AG10803 (cell line): ENCODE measurements around the gene TSPAN8.

Source experiments
- DNase-seq: peaks from one replicate; pipeline ENCODE4 v3.0.0; 2010; ENCODE audit warnings: low read depth
- H3K4me3 ChIP-seq: 2 replicates; pipeline ENCODE4 v1.5.1; 2011; ENCODE audit warnings: mild to moderate bottlenecking, low read length, control low read depth
- TF ChIP-seq, protein P1 (sequence below): conservative IDR thresholded peaks from 2 replicates; pipeline ENCODE4 v1.5.1; 2011; ENCODE audit warnings: mild to moderate bottlenecking, low read length, control low read depth, inconsistent platforms

TSPAN8 gene

DNA sequence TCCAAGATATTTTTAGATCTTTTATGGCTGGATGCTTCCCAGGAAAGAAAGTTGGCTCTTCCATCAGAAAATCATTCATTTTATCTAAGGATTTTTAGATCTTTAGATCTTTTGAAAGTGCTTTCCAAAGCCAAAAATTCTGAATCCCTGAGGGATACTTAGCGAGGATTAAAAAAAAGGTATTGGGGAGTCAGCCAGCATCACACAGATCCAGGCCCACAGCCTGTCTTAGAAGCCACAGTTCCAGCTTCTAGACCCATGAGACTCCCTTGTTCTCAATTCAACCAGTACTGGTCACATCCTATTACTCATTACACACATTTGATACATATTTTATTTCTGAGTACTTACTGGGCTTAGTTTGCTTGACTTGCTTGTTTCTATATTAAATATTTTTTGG is 49.9 kb downstream of the TSPAN8 start:
- no peak overlapping the region for H3K4me3 ChIP-seq
- no peak for DNase-seq
- TF ChIP-seq, protein P1, sequence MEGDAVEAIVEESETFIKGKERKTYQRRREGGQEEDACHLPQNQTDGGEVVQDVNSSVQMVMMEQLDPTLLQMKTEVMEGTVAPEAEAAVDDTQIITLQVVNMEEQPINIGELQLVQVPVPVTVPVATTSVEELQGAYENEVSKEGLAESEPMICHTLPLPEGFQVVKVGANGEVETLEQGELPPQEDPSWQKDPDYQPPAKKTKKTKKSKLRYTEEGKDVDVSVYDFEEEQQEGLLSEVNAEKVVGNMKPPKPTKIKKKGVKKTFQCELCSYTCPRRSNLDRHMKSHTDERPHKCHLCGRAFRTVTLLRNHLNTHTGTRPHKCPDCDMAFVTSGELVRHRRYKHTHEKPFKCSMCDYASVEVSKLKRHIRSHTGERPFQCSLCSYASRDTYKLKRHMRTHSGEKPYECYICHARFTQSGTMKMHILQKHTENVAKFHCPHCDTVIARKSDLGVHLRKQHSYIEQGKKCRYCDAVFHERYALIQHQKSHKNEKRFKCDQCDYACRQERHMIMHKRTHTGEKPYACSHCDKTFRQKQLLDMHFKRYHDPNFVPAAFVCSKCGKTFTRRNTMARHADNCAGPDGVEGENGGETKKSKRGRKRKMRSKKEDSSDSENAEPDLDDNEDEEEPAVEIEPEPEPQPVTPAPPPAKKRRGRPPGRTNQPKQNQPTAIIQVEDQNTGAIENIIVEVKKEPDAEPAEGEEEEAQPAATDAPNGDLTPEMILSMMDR = no peak

DNA sequence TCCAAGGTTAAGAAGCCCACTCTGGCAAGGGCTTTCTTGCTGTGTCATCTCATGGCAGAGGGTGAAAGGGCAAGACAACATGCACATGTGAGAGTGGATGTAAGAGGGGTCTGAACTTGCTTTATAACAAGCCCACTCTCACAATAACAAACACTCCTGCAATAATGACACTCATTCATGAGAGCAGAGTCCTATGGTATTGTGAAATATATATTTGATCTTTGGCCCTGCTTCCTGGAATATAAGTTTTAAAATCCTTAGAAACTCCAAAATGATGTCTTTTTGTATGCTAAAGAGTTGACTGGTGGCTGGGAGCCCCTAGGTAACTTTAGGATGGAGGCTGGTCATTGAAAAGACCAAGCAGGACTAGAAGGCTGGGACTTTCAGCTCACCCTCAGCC is 51.8 kb downstream of the TSPAN8 start:
- TF ChIP-seq, protein P1 = no peak
- no peak for DNase-seq
- no peak overlapping the region for H3K4me3 ChIP-seq

- TF ChIP-seq, protein P1 = no peak
- H3K4me3 ChIP-seq = no peak overlapping the region
- DNase-seq = no peak
Measured at GRCh38 chr12:71092290-71092689, 65.5 kb downstream of the TSPAN8 start.

- no peak for DNase-seq
- H3K4me3 ChIP-seq = no peak overlapping the region
- TF ChIP-seq, protein P1 = no peak
Measured at GRCh38 chr12:71090971-71091370, 66.8 kb downstream of the TSPAN8 start.

GRCh38 chr12:71085575-71085974 is 72.2 kb downstream of the TSPAN8 start:
- TF ChIP-seq, protein P1 = no peak
- no peak overlapping the region for H3K4me3 ChIP-seq
- DNase-seq = no peak

DNA sequence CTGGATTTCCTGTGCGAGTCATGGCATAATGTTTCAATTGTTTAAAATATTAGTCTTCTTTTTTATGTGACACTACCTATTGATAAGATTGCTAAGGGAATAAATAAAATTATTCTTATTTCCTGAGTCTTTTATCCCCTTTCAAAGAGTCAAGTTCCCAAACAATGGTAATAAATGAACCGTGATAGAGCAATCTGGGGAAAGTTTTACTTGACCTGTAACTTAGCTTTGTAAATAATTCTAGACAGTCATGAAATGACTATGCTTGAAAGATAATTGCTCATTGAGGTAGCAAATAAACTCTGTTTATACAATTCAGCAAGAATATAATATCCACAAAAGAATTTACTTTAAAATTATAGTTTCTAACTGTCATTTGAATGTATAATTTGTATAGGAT is 82.1 kb downstream of the TSPAN8 start:
- no peak overlapping the region for H3K4me3 ChIP-seq
- TF ChIP-seq, protein P1 = no peak
- no peak for DNase-seq
